KMS-11 (cell line): Measurements from ENCODE around the gene ARL13B.
A peak's percentile ranks its signal among the peaks of the same experiment; 100 is the strongest.
"Not testable (repeated sequence)": the region's sequence is repeated elsewhere in the genome, so short reads cannot be mapped to it uniquely, and the experiment has no call there.

ENCODE experiments used
- H2AFZ ChIP-seq: fragments of 200-600 bp; sonication (generic); 2 replicates; pipeline ENCODE4 v1.6.1; 2016; ENCODE audit warnings: antibody characterized with exemption, mixed run types, low read depth
- H3K27ac ChIP-seq: fragments of 200-600 bp; sonication (generic); 2 replicates; pipeline ENCODE4 v1.6.1; 2016; ENCODE audit warnings: mild to moderate bottlenecking, mixed run types
- H3K27me3 ChIP-seq: fragments of 200-600 bp; sonication (generic); 2 replicates; pipeline ENCODE4 v1.6.1; 2017; ENCODE audit warnings: mild to moderate bottlenecking, low read depth, mixed run types, moderate library complexity; ENCODE audit not compliant: insufficient read depth
- H3K36me3 ChIP-seq: fragments of 200-600 bp; sonication (generic); 2 replicates; pipeline ENCODE4 v1.6.1; 2017; ENCODE audit warnings: mild to moderate bottlenecking, mixed run types; ENCODE audit not compliant: insufficient read depth
- H3K4me1 ChIP-seq: fragments of 200-600 bp; sonication (generic); 2 replicates; pipeline ENCODE4 v1.6.1; 2016; ENCODE audit warnings: mild to moderate bottlenecking, low read depth, mixed run types; ENCODE audit not compliant: poor library complexity, severe bottlenecking
- H3K4me2 ChIP-seq: fragments of 200-600 bp; sonication (generic); 2 replicates; pipeline ENCODE4 v1.7.0; 2016; ENCODE audit warnings: mild to moderate bottlenecking, mixed run types
- H3K4me3 ChIP-seq: fragments of 200-600 bp; sonication (generic); IDR thresholded peaks from 2 replicates; pipeline ENCODE4 v1.6.1; 2017; ENCODE audit warnings: low read depth, low read length, mixed read lengths; ENCODE audit not compliant: insufficient read depth
- H3K79me2 ChIP-seq: fragments of 200-600 bp; sonication (generic); 2 replicates; pipeline ENCODE4 v1.6.1; 2016; ENCODE audit warnings: low read depth, mixed run types; ENCODE audit not compliant: insufficient read depth
- H3K9ac ChIP-seq: fragments of 200-600 bp; sonication (generic); 2 replicates; pipeline ENCODE4 v1.6.1; 2016; ENCODE audit warnings: mild to moderate bottlenecking, mixed run types
- H4K20me1 ChIP-seq: fragments of 200-600 bp; sonication (generic); 2 replicates; pipeline ENCODE4 v1.6.1; 2016; ENCODE audit warnings: mild to moderate bottlenecking, mixed run types; ENCODE audit not compliant: insufficient read depth
- TF ChIP-seq, protein P1 (sequence below): fragments of 200-600 bp; sonication (generic); conservative IDR thresholded peaks from 2 replicates; pipeline ENCODE4 v1.6.1; 2017; ENCODE audit warnings: low read depth, mild to moderate bottlenecking, antibody characterized with exemption, low read length, moderate library complexity, mixed read lengths

Gene ARL13B

DNA sequence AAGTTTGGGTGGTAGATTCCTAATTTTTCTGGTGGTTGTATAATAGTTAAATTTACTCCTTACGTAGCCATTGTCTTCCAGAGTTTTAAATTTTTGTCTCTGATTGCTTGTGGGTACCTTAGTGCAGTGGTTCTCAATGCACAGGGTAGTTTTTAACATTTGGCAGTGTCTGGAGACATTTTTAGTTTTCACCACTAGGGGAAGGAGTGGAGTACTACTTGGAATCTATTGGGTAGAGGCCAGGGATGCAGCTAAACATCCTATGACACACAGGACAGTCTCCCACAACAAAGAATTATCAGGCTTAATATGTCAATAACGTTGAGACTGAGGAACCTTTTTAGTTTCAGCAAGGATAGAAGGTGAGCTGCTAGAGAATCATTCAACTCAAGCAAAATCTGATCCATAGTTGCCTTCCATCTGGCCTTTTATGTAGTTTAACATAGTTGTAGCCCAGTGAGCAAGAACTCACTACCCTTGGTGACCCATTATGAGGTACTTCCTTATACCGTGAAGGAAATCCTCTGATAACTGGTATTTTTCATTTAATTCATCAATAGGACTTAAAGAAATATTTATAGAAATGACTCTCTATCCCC lies 57.1 kb downstream of the ARL13B start:
- Histone ChIP-seq H4K20me1 (no peaks in the 10 kb centered on the region), H3K27me3 (no peaks in the 10 kb centered on the region), H3K4me3 (no peak overlapping the region), H3K27ac (no peak overlapping the region), H3K4me1 (no peaks in the 10 kb centered on the region), H2AFZ (no peak overlapping the region), H3K4me2 (no peak overlapping the region), H3K36me3 (no peaks in the 10 kb centered on the region), H3K9ac (no peak overlapping the region), H3K79me2 (no peaks in the 10 kb centered on the region)
- TF ChIP-seq, protein P1, sequence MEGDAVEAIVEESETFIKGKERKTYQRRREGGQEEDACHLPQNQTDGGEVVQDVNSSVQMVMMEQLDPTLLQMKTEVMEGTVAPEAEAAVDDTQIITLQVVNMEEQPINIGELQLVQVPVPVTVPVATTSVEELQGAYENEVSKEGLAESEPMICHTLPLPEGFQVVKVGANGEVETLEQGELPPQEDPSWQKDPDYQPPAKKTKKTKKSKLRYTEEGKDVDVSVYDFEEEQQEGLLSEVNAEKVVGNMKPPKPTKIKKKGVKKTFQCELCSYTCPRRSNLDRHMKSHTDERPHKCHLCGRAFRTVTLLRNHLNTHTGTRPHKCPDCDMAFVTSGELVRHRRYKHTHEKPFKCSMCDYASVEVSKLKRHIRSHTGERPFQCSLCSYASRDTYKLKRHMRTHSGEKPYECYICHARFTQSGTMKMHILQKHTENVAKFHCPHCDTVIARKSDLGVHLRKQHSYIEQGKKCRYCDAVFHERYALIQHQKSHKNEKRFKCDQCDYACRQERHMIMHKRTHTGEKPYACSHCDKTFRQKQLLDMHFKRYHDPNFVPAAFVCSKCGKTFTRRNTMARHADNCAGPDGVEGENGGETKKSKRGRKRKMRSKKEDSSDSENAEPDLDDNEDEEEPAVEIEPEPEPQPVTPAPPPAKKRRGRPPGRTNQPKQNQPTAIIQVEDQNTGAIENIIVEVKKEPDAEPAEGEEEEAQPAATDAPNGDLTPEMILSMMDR: peak; percentile 49

DNA sequence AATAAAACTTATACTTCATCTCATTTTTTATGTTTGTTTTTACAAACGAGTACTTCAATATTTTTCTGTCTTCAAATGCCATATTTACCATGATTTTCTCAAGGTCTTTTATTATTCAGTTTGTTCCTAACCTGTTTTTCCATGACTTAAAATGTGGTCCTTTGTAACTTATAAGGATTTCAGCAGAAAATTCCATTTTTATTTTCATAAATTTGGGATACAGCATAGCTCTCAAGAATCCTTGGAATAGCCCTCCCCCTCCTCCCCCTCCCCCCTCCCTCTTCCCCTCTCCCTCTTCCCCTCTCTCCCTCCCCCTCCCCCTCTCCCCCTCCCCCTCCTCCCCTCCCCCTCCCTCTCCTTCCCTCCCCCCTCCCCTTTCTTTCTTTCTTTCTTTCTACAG lies 63.3 kb downstream of the ARL13B start:
- Histone ChIP-seq H3K79me2 (no peaks in the 10 kb centered on the region), H3K4me3 (no peak overlapping the region), H3K36me3 (no peaks in the 10 kb centered on the region), H4K20me1 (no peaks in the 10 kb centered on the region), H3K27ac (no peak overlapping the region), H3K4me2 (no peak overlapping the region), H3K4me1 (no peaks in the 10 kb centered on the region), H3K27me3 (no peaks in the 10 kb centered on the region), H2AFZ (no peak overlapping the region), H3K9ac (no peak overlapping the region)
- TF ChIP-seq, protein P1: no peak

DNA sequence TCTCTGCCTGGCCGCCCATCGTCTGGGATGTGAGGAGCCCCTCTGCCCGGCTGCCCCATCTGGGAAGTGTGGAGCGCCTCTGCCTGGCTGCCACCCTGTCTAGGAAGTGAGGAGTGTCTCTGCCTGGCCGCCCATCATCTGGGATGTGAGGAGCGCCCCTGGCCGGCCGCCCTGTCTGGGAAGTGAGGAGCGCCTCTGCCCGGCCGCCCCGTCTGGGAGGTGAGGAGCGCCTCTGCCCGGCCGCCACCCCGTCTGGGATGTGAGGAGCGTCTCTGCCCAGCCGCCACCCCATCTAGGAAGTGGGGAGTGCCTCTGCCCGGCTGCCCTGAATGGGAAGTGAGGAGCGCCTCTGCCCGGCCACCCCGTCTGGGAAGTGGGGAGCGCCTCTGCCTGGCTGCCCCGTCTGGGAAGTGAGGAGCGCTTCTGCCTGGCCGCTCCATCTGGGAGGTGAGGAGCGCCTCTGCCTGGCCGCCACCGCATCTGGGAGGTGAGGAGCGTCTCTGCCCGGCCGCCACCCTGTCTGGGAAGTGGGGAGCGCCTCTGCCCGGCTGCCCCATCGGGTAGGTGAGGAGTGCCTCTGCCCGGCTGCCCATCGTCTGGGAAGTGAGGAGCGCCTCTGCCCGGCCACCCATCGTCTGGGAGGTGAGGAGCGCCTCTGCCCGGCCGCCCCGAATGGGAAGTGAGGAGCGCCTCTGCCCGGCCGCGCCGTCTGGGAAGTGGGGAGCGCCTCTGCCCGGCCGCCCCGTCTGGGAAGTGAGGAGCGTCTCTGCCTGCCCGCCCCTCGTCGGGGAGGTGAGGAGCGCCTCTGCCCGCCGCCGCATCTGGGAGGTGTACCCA lies 64.4 kb downstream of the ARL13B start:
- not testable (repeated sequence) for H3K27me3 ChIP-seq, H3K4me2 ChIP-seq, H3K27ac ChIP-seq, H3K9ac ChIP-seq, H3K36me3 ChIP-seq, H3K79me2 ChIP-seq, H3K4me1 ChIP-seq, H2AFZ ChIP-seq, H3K4me3 ChIP-seq, H4K20me1 ChIP-seq

DNA sequence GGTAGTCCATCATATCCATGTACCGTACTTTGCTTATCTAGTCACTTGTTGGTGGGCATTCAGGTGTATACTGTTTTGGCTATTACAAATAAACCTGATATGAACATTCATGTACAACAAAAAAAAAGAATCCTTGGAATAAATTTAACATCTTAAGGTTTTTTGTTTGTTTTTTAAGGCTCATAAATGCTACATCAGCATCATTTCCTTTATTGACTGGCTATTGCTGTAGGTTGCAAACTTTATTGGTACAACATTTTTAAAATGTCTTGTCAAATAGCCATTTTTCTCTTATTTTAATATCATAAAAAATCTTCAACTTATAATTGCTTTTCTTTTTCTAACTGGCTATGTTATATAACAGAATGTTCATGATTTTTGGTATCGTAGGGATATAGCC lies 66.6 kb downstream of the ARL13B start:
- H3K79me2 ChIP-seq: no peaks in the 10 kb centered on the region
- no peak overlapping the region for H3K4me2 ChIP-seq
- no peak overlapping the region for H3K9ac ChIP-seq
- no peaks in the 10 kb centered on the region for H3K27me3 ChIP-seq
- H3K36me3 ChIP-seq: no peaks in the 10 kb centered on the region
- H3K4me1 ChIP-seq: no peaks in the 10 kb centered on the region
- TF ChIP-seq, protein P1: no peak
- H4K20me1 ChIP-seq: no peaks in the 10 kb centered on the region
- no peak overlapping the region for H3K27ac ChIP-seq
- no peak overlapping the region for H3K4me3 ChIP-seq
- no peak overlapping the region for H2AFZ ChIP-seq

DNA sequence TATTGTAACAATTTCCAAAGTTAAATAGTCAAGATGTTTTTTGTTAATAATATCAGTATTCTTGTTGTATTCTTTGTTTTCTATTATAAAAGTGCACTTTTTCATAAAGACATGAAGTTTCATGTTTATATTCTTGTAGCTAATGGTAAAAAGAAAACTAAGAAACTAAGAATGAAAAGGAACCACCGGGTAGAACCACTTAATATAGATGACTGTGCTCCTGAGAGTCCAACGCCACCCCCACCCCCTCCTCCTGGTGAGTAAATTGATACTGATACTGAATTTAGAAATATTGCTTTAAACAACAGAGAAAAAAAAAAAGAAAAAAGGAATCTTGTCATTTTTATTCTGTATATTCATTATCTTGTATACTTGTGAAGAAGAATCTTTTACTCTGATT lies 69.3 kb downstream of the ARL13B start:
- H3K36me3 ChIP-seq: no peaks in the 10 kb centered on the region
- H4K20me1 ChIP-seq: no peaks in the 10 kb centered on the region
- TF ChIP-seq, protein P1: no peak

More for the DNA sequence above, 69.3 kb downstream of the ARL13B start:
- no peak overlapping the region for H3K9ac ChIP-seq
- H3K4me3 ChIP-seq: no peak overlapping the region
- no peak overlapping the region for H2AFZ ChIP-seq
- H3K27ac ChIP-seq: no peak overlapping the region
- no peaks in the 10 kb centered on the region for H3K27me3 ChIP-seq
- no peaks in the 10 kb centered on the region for H3K4me1 ChIP-seq
- no peak overlapping the region for H3K4me2 ChIP-seq
- H3K79me2 ChIP-seq: no peaks in the 10 kb centered on the region
